Endothelial cell of umbilical vein (primary cell): ENCODE measurements around the gene TMCC3.

ENCODE experiments used
- POLR2A ChIP-seq: IDR thresholded peaks from 2 replicates; pipeline ENCODE4 v1.6.1; 2012; ENCODE audit warnings: low read depth, mild to moderate bottlenecking, control low read depth, low read length
- POLR2AphosphoS5 ChIP-seq: IDR thresholded peaks from 2 replicates; pipeline ENCODE4 v1.6.1; 2012; ENCODE audit warnings: low read depth, mild to moderate bottlenecking, control low read depth, low read length, moderate library complexity; ENCODE audit not compliant: insufficient read depth

GRCh38 chr12:94599189-94599588 lies 51.2 kb downstream of the TMCC3 start:
- TF ChIP-seq POLR2A = no peak
- no peak for TF ChIP-seq POLR2AphosphoS5
